HTR-8/SVneo (cell line): ENCODE data around the gene GMPR.
"Not testable (repeated sequence)": the region's sequence is repeated elsewhere in the genome, so short reads cannot be mapped to it uniquely, and the experiment has no call there.

ENCODE experiments used
- DNase-seq: peaks from one replicate; pipeline ENCODE4 v3.0.0; 2011; ENCODE audit warnings: low spot score, mixed read lengths; ENCODE audit not compliant: insufficient read length
- FAIRE-seq: peaks from 2 replicates; lab custom pipeline; 2011; peaks lifted over from hg19 to GRCh38; lab: Jason Lieb, UNC

GMPR gene

GRCh38 chr6:16224409-16224808 is 14.0 kb upstream of the GMPR start:
- no peak for FAIRE-seq
- no peak for DNase-seq

GRCh38 chr6:16225062-16225731 is 13.2 kb upstream of the GMPR start:
- FAIRE-seq, DNase-seq: not testable (repeated sequence)

- FAIRE-seq, DNase-seq: not testable (repeated sequence)
Observed at GRCh38 chr6:16226117-16227047, 12.0 kb upstream of the GMPR start.

- FAIRE-seq = no peak
- no peak for DNase-seq
Observed at GRCh38 chr6:16227048-16227562, 11.3 kb upstream of the GMPR start.

- no peak for DNase-seq
- FAIRE-seq = no peak
Observed at GRCh38 chr6:16227605-16228004, 10.8 kb upstream of the GMPR start.

GRCh38 chr6:16228043-16228442 is 10.3 kb upstream of the GMPR start:
- DNase-seq (no peak), FAIRE-seq (no peak)

GRCh38 chr6:16228709-16229665 is 9.4 kb upstream of the GMPR start:
- DNase-seq (no peak), FAIRE-seq (no peak)

GRCh38 chr6:16229700-16230099 is 8.7 kb upstream of the GMPR start:
- DNase-seq (no peak), FAIRE-seq (no peak)

- no peak for FAIRE-seq
Observed at GRCh38 chr6:16230953-16231352, 7.4 kb upstream of the GMPR start.

GRCh38 chr6:16232086-16232485 is 6.3 kb upstream of the GMPR start:
- DNase-seq (no peak), FAIRE-seq (no peak)

More at GRCh38 chr6:16230953-16231352, 7.4 kb upstream of the GMPR start:
- no peak for DNase-seq

- no peak for FAIRE-seq
- no peak for DNase-seq
Observed at GRCh38 chr6:16236009-16236501, 2.3 kb upstream of the GMPR start.

GRCh38 chr6:16236631-16237199 is 1.7 kb upstream of the GMPR start:
- FAIRE-seq (peak; percentile 23), DNase-seq (no peak)

GRCh38 chr6:16237242-16237641 is 1.1 kb upstream of the GMPR start:
- DNase-seq (no peak), FAIRE-seq (no peak)

GRCh38 chr6:16238963-16239797 is 793 bp downstream of the GMPR start:
- DNase-seq (peak; percentile 36), FAIRE-seq (no peak)

GRCh38 chr6:16239798-16240123 is 1.4 kb downstream of the GMPR start:
- FAIRE-seq (no peak), DNase-seq (no peak)

GRCh38 chr6:16240589-16241320 is 2.4 kb downstream of the GMPR start:
- no peak for DNase-seq
- no peak for FAIRE-seq

- FAIRE-seq = no peak
Observed at GRCh38 chr6:16241321-16241689, 2.9 kb downstream of the GMPR start.

GRCh38 chr6:16243055-16243454 is 4.7 kb downstream of the GMPR start:
- DNase-seq (no peak), FAIRE-seq (no peak)

More at GRCh38 chr6:16241321-16241689, 2.9 kb downstream of the GMPR start:
- DNase-seq = no peak
